ENCODE measurements around the gene OS9.

OS9 gene

GRCh38 chr12:57723630-57723962 lies 29.7 kb downstream of the OS9 start:
- FAIRE-seq (no peak), DNase-seq (ENCODE audit: insufficient read length, low spot score) (no peak)
- no peak for TF ChIP-seq POLR2A (IDR thresholded peaks at IDR 0.05; ENCODE audit: low read depth, low read length)

- DNase-seq (ENCODE audit: insufficient read length, low spot score) = no peak
- FAIRE-seq = no peak
- TF ChIP-seq POLR2A (IDR thresholded peaks at IDR 0.05; ENCODE audit: low read depth, low read length) = no peak
Measured at GRCh38 chr12:57724003-57724935, 30.3 kb downstream of the OS9 start.

- DNase-seq (ENCODE audit: insufficient read length, low spot score) = no peak
- TF ChIP-seq POLR2A (IDR thresholded peaks at IDR 0.05; ENCODE audit: low read depth, low read length) = no peak
- no peak for FAIRE-seq
Measured at GRCh38 chr12:57724936-57725740, 31.2 kb downstream of the OS9 start.

- DNase-seq (ENCODE audit: insufficient read length, low spot score) = no peak
- no peak for TF ChIP-seq POLR2A (IDR thresholded peaks at IDR 0.05; ENCODE audit: low read depth, low read length)
- FAIRE-seq = no peak
Measured at GRCh38 chr12:57725851-57726150, 31.9 kb downstream of the OS9 start.

GRCh38 chr12:57726151-57726883 lies 32.4 kb downstream of the OS9 start:
- peak; percentile 97 for DNase-seq (ENCODE audit: insufficient read length, low spot score)
- no peak for FAIRE-seq
- peak; percentile 65; the same call in 1 of the 2 replicates for TF ChIP-seq POLR2A (IDR thresholded peaks at IDR 0.05; ENCODE audit: low read depth, low read length)

GRCh38 chr12:57726884-57727757 lies 33.2 kb downstream of the OS9 start:
- no peak for DNase-seq (ENCODE audit: insufficient read length, low spot score)
- no peak for FAIRE-seq
- TF ChIP-seq POLR2A (IDR thresholded peaks at IDR 0.05; ENCODE audit: low read depth, low read length) = no peak

- no peak for TF ChIP-seq POLR2A (IDR thresholded peaks at IDR 0.05; ENCODE audit: low read depth, low read length)
- FAIRE-seq = no peak
- no peak for DNase-seq (ENCODE audit: insufficient read length, low spot score)
Measured at GRCh38 chr12:57727758-57728395, 33.9 kb downstream of the OS9 start.

- no peak for FAIRE-seq
- DNase-seq (ENCODE audit: insufficient read length, low spot score) = no peak
- TF ChIP-seq POLR2A (IDR thresholded peaks at IDR 0.05; ENCODE audit: low read depth, low read length) = no peak
Measured at GRCh38 chr12:57729321-57729844, 35.5 kb downstream of the OS9 start.

- no peak for FAIRE-seq
- no peak for DNase-seq (ENCODE audit: insufficient read length, low spot score)
- no peak for TF ChIP-seq POLR2A (IDR thresholded peaks at IDR 0.05; ENCODE audit: low read depth, low read length)
Measured at GRCh38 chr12:57730336-57731067, 36.6 kb downstream of the OS9 start.

GRCh38 chr12:57731411-57732080 lies 37.6 kb downstream of the OS9 start:
- DNase-seq (ENCODE audit: insufficient read length, low spot score) = no peak
- FAIRE-seq = no peak
- TF ChIP-seq POLR2A (IDR thresholded peaks at IDR 0.05; ENCODE audit: low read depth, low read length) = no peak

GRCh38 chr12:57732270-57732669 lies 38.3 kb downstream of the OS9 start:
- FAIRE-seq = no peak
- DNase-seq (ENCODE audit: insufficient read length, low spot score) = no peak
- no peak for TF ChIP-seq POLR2A (IDR thresholded peaks at IDR 0.05; ENCODE audit: low read depth, low read length)
